Breast epithelium (tissue), 4 donors: ENCODE results near the gene KDM5B. TPM values are rescaled to one million over a fixed set of nuclear protein-coding genes. Genes with fewer than 3 reads are reported as not detected.

Experiments
- DNase-seq, 2 donors: peaks; one replicate each; pipeline ENCODE4 v3.0.0-alpha.2; 2019; ENCODE audit warnings: low spot score in 2 of 2
- H3K27ac ChIP-seq, 2 donors: fragments of 200-600 bp; sonication (generic) in 1 of 2; one replicate each; pipeline ENCODE4 v1.5.1; 2016 to 2019; ENCODE audit warnings: mild to moderate bottlenecking in 1 of 2
- H3K27me3 ChIP-seq, 2 donors: fragments of 200-600 bp; sonication (generic) in 1 of 2; one replicate each; pipeline versions ENCODE4 v1.5.1 to v1.6.0; 2017 to 2019; ENCODE audit warnings: control low read depth in 1 of 2, mild to moderate bottlenecking in 1 of 2
- H3K36me3 ChIP-seq: fragments of 200-600 bp; one replicate; pipeline ENCODE4 v1.5.1; 2019
- H3K4me1 ChIP-seq, 2 donors: fragments of 200-600 bp; sonication (generic); one replicate each; pipeline ENCODE4 v1.5.1; 2016 to 2019; ENCODE audit warnings: control low read depth in 1 of 2
- H3K4me3 ChIP-seq, 3 donors: fragments of 200-600 bp; sonication (generic); 1 replicate in 2 of 3; 2 replicates in 1 of 3; pipeline ENCODE4 v1.5.1; 2016 to 2019; ENCODE audit warnings: mild to moderate bottlenecking in 3 of 3, moderate library complexity in 2 of 3
- H3K9me3 ChIP-seq, 2 donors: fragments of 200-600 bp; sonication (generic) in 1 of 2; one replicate each; pipeline ENCODE4 v1.5.1; 2016 to 2019; ENCODE audit warnings: control low read depth in 1 of 2
- CTCF ChIP-seq, 3 donors: fragments of 450-650 bp; IDR thresholded peaks; one replicate each; pipeline ENCODE4 v1.5.1; 2016 to 2017; ENCODE audit warnings: antibody characterized with exemption in 3 of 3, mild to moderate bottlenecking in 3 of 3, moderate library complexity in 3 of 3
- POLR2A ChIP-seq: fragments of 450-650 bp; IDR thresholded peaks from one replicate; pipeline ENCODE4 v1.6.1; 2016; ENCODE audit warnings: antibody characterized with exemption, mild to moderate bottlenecking, moderate library complexity
- POLR2AphosphoS5 ChIP-seq, 3 donors: sonication (generic); formaldehyde crosslinking; IDR thresholded peaks; one replicate each; pipeline ENCODE4 v1.6.1; 2017; ENCODE audit warnings: antibody characterized with exemption in 3 of 3
- intact Hi-C: fragments of 100-400 bp; cut with DNase I; formaldehyde crosslinking; loops from one replicate; pipeline ENCODE4 v1.15.1; 2023; ENCODE audit warnings: low total_unique reads
- total RNA-seq, 3 donors: library from RNA; depleted of rRNA; stranded (reverse); fragments of >200 nt; gene quantifications; one replicate each; pipeline ENCODE4 v1.1.0, GENCODE V29; 2016

Gene KDM5B
- total RNA-seq, 3 donors from 2014 or later: 37.6 to 122 (median 87.5) TPM

- Histone ChIP-seq H3K4me3 (no peak overlapping the region), H3K27ac (no peak overlapping the region), H3K4me1 (peaks cover 0 to 4% of the 10 kb centered on the region in 2 donors), H3K36me3 (no peaks in the 10 kb centered on the region), H3K9me3 (no peaks in the 10 kb centered on the region), H3K27me3 (no peaks in the 10 kb centered on the region)
- TF ChIP-seq POLR2A (no peak), CTCF (IDR thresholded peaks at IDR 0.05) (no peak), POLR2AphosphoS5 (IDR thresholded peaks at IDR 0.05) (no peak)
- DNase-seq: no peak
- intact Hi-C loops: no loop called here
Measured at GRCh38 chr1:202802998-202803932, 5.0 kb downstream of the KDM5B start.

- peaks cover 0 to 4% of the 10 kb centered on the region in 2 donors for H3K4me1 ChIP-seq
- H3K36me3 ChIP-seq: no peaks in the 10 kb centered on the region
- H3K9me3 ChIP-seq: no peaks in the 10 kb centered on the region
- H3K27ac ChIP-seq: no peak overlapping the region
- DNase-seq: no peak
- intact Hi-C loops: no loop called here
- no peaks in the 10 kb centered on the region for H3K27me3 ChIP-seq
- TF ChIP-seq POLR2AphosphoS5 (IDR thresholded peaks at IDR 0.05): no peak
- no peak for TF ChIP-seq POLR2A
- TF ChIP-seq CTCF (IDR thresholded peaks at IDR 0.05): no peak
- no peak overlapping the region for H3K4me3 ChIP-seq
Measured at GRCh38 chr1:202802034-202802433, 6.2 kb downstream of the KDM5B start.

- H3K27ac ChIP-seq: no peak overlapping the region
- H3K27me3 ChIP-seq: no peaks in the 10 kb centered on the region
- H3K36me3 ChIP-seq: no peaks in the 10 kb centered on the region
- DNase-seq: no peak
- H3K4me3 ChIP-seq: no peak overlapping the region
- intact Hi-C loops: no loop called here
- no peak for TF ChIP-seq POLR2A
- no peak for TF ChIP-seq POLR2AphosphoS5 (IDR thresholded peaks at IDR 0.05)
- TF ChIP-seq CTCF (IDR thresholded peaks at IDR 0.05): no peak
- H3K9me3 ChIP-seq: no peaks in the 10 kb centered on the region
- H3K4me1 ChIP-seq: peaks cover 0 to 4% of the 10 kb centered on the region in 2 donors
Measured at GRCh38 chr1:202801175-202801574, 7.0 kb downstream of the KDM5B start.

- no peak for TF ChIP-seq POLR2A
- TF ChIP-seq CTCF (IDR thresholded peaks at IDR 0.05): no peak
- TF ChIP-seq POLR2AphosphoS5 (IDR thresholded peaks at IDR 0.05): no peak
- Histone ChIP-seq H3K36me3 (no peaks in the 10 kb centered on the region), H3K27ac (no peak overlapping the region), H3K9me3 (no peaks in the 10 kb centered on the region), H3K4me3 (no peak overlapping the region), H3K27me3 (no peaks in the 10 kb centered on the region), H3K4me1 (peaks cover 0 to 1% of the 10 kb centered on the region in 2 donors)
- DNase-seq: no peak
- intact Hi-C loops: no loop called here
Measured at GRCh38 chr1:202800742-202801141, 7.5 kb downstream of the KDM5B start.

GRCh38 chr1:202798792-202799331 is 9.4 kb downstream of the KDM5B start:
- Histone ChIP-seq H3K27me3 (no peaks in the 10 kb centered on the region), H3K9me3 (no peaks in the 10 kb centered on the region), H3K4me3 (no peak overlapping the region), H3K4me1 (peaks cover 0 to 2% of the 10 kb centered on the region in 2 donors), H3K27ac (no peak overlapping the region), H3K36me3 (no peaks in the 10 kb centered on the region)
- intact Hi-C loops: no loop called here
- TF ChIP-seq CTCF (IDR thresholded peaks at IDR 0.05) (no peak), POLR2AphosphoS5 (IDR thresholded peaks at IDR 0.05) (no peak)
- no peak for DNase-seq
